Measurements from ENCODE around the gene SRGAP2C.
"Not testable (repeated sequence)": the region's sequence is repeated elsewhere in the genome, so short reads cannot be mapped to it uniquely, and the experiment has no call there.

Gene SRGAP2C

GRCh38 chr1:121423956-121424355 lies 239.2 kb downstream of the SRGAP2C start:
- not testable (repeated sequence) for DNase-seq (ENCODE audit: low spot score)

DNA sequence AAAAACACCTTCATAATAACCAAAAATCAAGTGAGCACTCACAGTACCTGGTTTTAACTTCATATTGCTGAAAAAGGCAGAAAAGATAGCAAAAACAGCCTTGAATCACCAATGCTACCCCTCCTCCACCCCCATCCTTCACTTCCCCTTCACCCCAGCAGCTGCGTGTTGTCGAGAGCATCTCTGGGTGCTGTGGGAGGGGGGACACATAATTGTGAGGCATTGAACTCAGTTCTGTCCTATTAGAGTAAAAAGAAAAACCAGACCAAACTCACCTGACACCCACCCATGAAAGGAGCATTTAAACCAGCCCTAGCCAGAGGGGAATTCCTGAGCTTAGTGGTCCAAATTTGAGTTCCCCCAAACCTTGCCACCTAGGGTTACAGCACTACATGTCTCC lies 248.7 kb downstream of the SRGAP2C start:
- not testable (repeated sequence) for DNase-seq (ENCODE audit: low spot score)

DNA sequence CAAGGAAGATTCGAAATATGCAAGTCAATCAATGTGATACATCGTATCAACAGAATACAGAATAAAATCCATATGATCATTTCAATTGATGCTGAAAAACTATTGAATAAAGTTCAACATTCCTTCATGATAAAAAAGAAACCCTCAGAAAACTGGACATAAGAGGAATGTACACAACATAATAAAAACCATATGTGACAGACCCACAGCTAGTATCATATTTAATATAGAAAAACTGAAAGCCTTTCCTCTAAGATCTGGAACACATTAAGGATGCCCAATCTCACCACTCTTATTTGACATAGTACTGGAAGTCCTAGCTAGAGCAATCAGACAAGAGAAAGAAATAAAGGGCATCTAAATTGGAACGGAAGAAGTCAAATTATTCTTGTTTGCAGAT lies 254.1 kb downstream of the SRGAP2C start:
- not testable (repeated sequence) for DNase-seq (ENCODE audit: low spot score)

DNA sequence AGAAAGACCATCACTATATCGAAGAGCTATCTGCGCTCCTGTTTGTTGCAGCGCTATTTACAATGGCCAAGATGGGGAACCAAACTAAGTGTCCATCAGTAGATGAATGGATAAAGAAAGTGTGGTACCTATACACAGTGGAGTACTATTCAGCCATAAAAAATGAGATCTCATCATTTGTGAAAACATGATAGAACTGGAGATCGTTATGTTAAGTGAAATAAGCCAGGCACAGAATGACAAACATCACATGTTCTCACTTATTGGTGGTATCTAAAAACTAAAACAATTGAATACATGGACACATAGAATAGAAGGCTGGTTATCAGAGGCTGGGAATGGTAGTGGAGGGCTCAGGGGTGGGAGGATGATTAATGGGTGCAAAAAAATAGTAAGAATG lies 256.2 kb downstream of the SRGAP2C start:
- DNase-seq (ENCODE audit: low spot score): no peak

Data from AG08396 (cell line).